GM12878 (cell line): ENCODE results near the gene MRC2. TPM values are rescaled to one million over a fixed set of nuclear protein-coding genes. Genes with fewer than 3 reads are reported as not detected.

Source experiments
- ATAC-seq: fragments of 200-7000 bp; cut with Tn5 transposase; 3 replicates; pipeline ENCODE4 v1.9.1; 2020; ENCODE audit warnings: mild to moderate bottlenecking, moderate library complexity
- BruUV-seq: library from RNA; stranded (reverse); fragments of 400-500 nt; replicated peaks from 2 replicates; lab custom pipeline; 2021; lab: Mats Ljungman, UMichigan
- CTCF ChIA-PET: fragments of 300-600 bp; sonication (Branson Sonifier 250); formaldehyde crosslinking; extraction: SDS; loops from one replicate; lab custom pipeline; 2021; ENCODE audit warnings: inconsistent platforms; lab: Yijun Ruan, JAX
- POLR2A ChIA-PET: fragments of 350-600 bp; formaldehyde crosslinking; extraction: SDS; loops from one replicate; lab custom pipeline; 2021; ENCODE audit warnings: inconsistent platforms; lab: Charles Lee
- RAD21 ChIA-PET: fragments of 300-600 bp; sonication (Branson Sonifier 250); formaldehyde crosslinking; loops from one replicate; lab custom pipeline; 2023; ENCODE audit warnings: antibody characterized with exemption; ENCODE audit not compliant: unreplicated experiment; lab: Charles Lee
- SMC1A ChIA-PET: fragments of 300-600 bp; sonication (Branson Sonifier 250); formaldehyde crosslinking; loops from one replicate; lab custom pipeline; 2023; ENCODE audit not compliant: unreplicated experiment, uncharacterized antibody; lab: Charles Lee
- DNase-seq: peaks from one replicate; pipeline ENCODE4 v3.0.0-alpha.2; 2011; ENCODE audit warnings: low read depth, low spot score
- FAIRE-seq: peaks from 3 replicates; lab custom pipeline; 2011; peaks lifted over from hg19 to GRCh38; lab: Jason Lieb, UNC
- H2AFZ ChIP-seq: 2 replicates; pipeline ENCODE4 v1.6.0; 2011; ENCODE audit warnings: low read depth, low read length, control low read depth; ENCODE audit not compliant: control insufficient read depth
- H3K27ac ChIP-seq: 2 replicates; pipeline ENCODE4 v1.5.1; 2011; ENCODE audit warnings: control low read depth; ENCODE audit not compliant: control insufficient read depth, insufficient read depth
- H3K27me3 ChIP-seq, 2 experiments: replicated peaks in 1 of 2; 2 replicates each; pipeline versions ENCODE4 v1.6.0 to v1.6.1; 2011; ENCODE audit warnings: low read length in 1 of 2; ENCODE audit not compliant: control insufficient read depth in 2 of 2, insufficient read depth in 2 of 2
- H3K36me3 ChIP-seq, 2 experiments: 2 replicates each; pipeline ENCODE4 v1.5.1; 2011; ENCODE audit warnings: low read length in 1 of 2; ENCODE audit not compliant: control insufficient read depth in 2 of 2, insufficient read depth in 2 of 2
- H3K4me1 ChIP-seq: 2 replicates; pipeline ENCODE4 v1.6.1; 2011; ENCODE audit warnings: mild to moderate bottlenecking, low read length, moderate library complexity, mixed read lengths; ENCODE audit not compliant: control insufficient read depth, insufficient read depth
- H3K4me2 ChIP-seq: 2 replicates; pipeline ENCODE4 v1.6.0; 2011; ENCODE audit warnings: control low read depth; ENCODE audit not compliant: control insufficient read depth, insufficient read depth
- H3K4me3 ChIP-seq: fragments of 200-600 bp; sonication (generic); 2 replicates; pipeline ENCODE4 v1.5.1; 2016
- H3K79me2 ChIP-seq: 2 replicates; pipeline ENCODE4 v1.6.0; 2011; ENCODE audit warnings: low read length; ENCODE audit not compliant: control insufficient read depth, insufficient read depth
- H3K9ac ChIP-seq: 2 replicates; pipeline ENCODE4 v1.8.0; 2011; ENCODE audit warnings: low read length, control low read depth, mixed read lengths; ENCODE audit not compliant: control insufficient read depth, insufficient read depth
- H3K9me3 ChIP-seq: replicated peaks from 3 replicates; pipeline ENCODE4 v1.5.1; 2011; ENCODE audit warnings: mild to moderate bottlenecking, low read length; ENCODE audit not compliant: control insufficient read depth, insufficient read depth
- H4K20me1 ChIP-seq: 2 replicates; pipeline ENCODE4 v1.6.0; 2011; ENCODE audit not compliant: control insufficient read depth, insufficient read depth
- EED ChIP-seq: sonication (generic); IDR thresholded peaks from 2 replicates; pipeline ENCODE4 v1.6.1; 2016; ENCODE audit warnings: antibody characterized with exemption, low read depth
- HCFC1 ChIP-seq: fragments of 150-350 bp; IDR thresholded peaks from 2 replicates; pipeline ENCODE4 v1.6.1; 2014; ENCODE audit warnings: low read length
- NR2F1 ChIP-seq: fragments of 450-650 bp; conservative IDR thresholded peaks from 2 replicates; pipeline ENCODE4 v1.6.1; 2017; ENCODE audit warnings: mild to moderate bottlenecking
- POLR2A ChIP-seq: IDR thresholded peaks from 2 replicates; pipeline ENCODE4 v1.6.1; 2011; ENCODE audit warnings: low read depth, mild to moderate bottlenecking, low read length
- SIN3A ChIP-seq: IDR thresholded peaks from 2 replicates; pipeline ENCODE4 v1.6.1; 2012; ENCODE audit warnings: low read depth, low read length, improper control_type of control experiment
- TAF1 ChIP-seq: IDR thresholded peaks from 2 replicates; pipeline ENCODE4 v1.6.1; 2011; ENCODE audit warnings: mild to moderate bottlenecking, low read depth, low read length, borderline replicate concordance
- ZBTB40 ChIP-seq: fragments of 450-650 bp; IDR thresholded peaks from 2 replicates; pipeline ENCODE4 v1.6.1; 2016; ENCODE audit warnings: mild to moderate bottlenecking, moderate library complexity, borderline replicate concordance
- WGBS: methylation state at CpG from one replicate; pipeline ENCODE4 v1.1.6; 2016; ENCODE audit warnings: low lambda C conversion rate; ENCODE audit not compliant: insufficient replicate concordance, insufficient coverage; ENCODE audit errors: missing lambda C conversion rate; 5-methylcytosine and 5-hydroxymethylcytosine counted together
- in situ Hi-C: fragments of 300-500 bp; cut with MboI; formaldehyde crosslinking; loops from 9 replicates; pipeline ENCODE4 v1.14.3; 2018; ENCODE audit warnings: mixed read lengths
- intact Hi-C: fragments of 100-400 bp; cut with micrococcal nuclease; formaldehyde crosslinking; loops from one replicate; pipeline ENCODE4 v1.14.2; 2022; ENCODE audit not compliant: unreplicated experiment
- polyA plus RNA-seq, 11 experiments: library from polyadenylated mRNA; depleted of rRNA in 4 of 11; unstranded in 6 of 11; stranded (reverse) in 5 of 11; fragments of >200 nt; fragmentation: Nextera tagmentation in 4 of 11; fragmentation: Illumina TruSeq in 1 of 11; extraction: Ambion mirVana in 4 of 11; extraction: Trizol in 1 of 11; gene quantifications; 1 replicate in 1 of 11; 2 replicates in 10 of 11; pipeline versions ENCODE4 v1.2.1 to v1.2.3, GENCODE V29; 2011 to 2016; ENCODE audit warnings: inconsistent platforms in 2 of 11, missing spikeins in 2 of 11, low read depth in 1 of 11
- total RNA-seq, 4 experiments: library from RNA; depleted of rRNA in 3 of 4; stranded (reverse); fragments of >200 nt in 3 of 4; fragmentation: Illumina TruSeq in 1 of 4; extraction: Trizol in 1 of 4; gene quantifications; 2 replicates each; pipeline versions ENCODE4 v1.2.1 to v1.2.3, GENCODE V29; 2013 to 2021
- TF ChIP-seq, protein P1 (sequence below): fragments of 450-650 bp; IDR thresholded peaks from 2 replicates; pipeline ENCODE4 v1.6.1; 2017; ENCODE audit warnings: mild to moderate bottlenecking, moderate library complexity

Gene MRC2
- total and polyA plus RNA-seq, 10 of the 15 experiments (the other 5 are each of a cell fraction or from before 2014, with no cell fraction given) = 0.04 to 0.96 (median 0.30) TPM; not detected in 1

DNA sequence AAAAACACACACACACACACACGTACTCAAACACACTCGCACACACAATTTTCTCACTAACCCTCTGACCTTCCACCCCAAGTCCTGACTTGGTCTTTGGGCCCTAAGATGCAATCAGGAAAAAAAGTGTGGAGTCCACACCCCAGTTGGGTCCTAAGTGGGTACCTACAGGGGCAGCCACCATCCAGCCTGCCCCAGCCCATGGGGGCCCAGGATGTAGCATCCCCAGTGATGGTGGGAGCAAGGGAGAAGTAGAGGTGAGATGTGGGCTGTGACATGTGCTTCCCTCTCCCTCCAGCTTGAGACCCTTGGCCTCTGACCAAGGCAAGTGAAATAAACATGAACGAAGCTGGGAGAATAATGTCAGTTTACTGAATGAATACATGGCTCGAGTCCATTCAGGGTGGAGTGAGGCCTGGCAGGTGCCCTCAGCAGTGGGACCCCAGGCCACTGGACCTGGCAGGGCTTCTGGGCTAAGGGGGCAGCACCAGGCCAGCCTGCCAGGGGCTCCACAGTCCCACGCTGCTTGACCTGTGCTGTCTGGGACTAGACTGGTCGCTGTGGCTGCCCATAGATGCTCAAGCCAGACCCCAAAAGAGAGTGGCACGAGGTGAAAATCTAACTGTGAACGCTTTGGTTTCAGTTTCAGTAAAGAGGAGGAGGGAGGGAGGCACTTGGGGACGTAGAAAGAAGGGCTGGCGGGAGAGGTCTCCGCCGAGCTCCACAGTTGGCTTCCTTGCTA lies 73.7 kb downstream of the MRC2 start:
- Histone ChIP-seq H3K27ac (no peak overlapping the region), H4K20me1 (no peaks in the 10 kb centered on the region), H2AFZ (no peak overlapping the region), H3K4me2 (no peak overlapping the region), H3K36me3 (no peaks in the 10 kb centered on the region), H3K9ac (no peak overlapping the region), H3K4me1 (no peaks in the 10 kb centered on the region), H3K9me3 (no peaks in the 10 kb centered on the region), H3K4me3 (no peak overlapping the region), H3K79me2 (no peaks in the 10 kb centered on the region), H3K27me3 (peaks cover 2 to 8% of the 10 kb centered on the region in 2 experiments; a peak in 2 of 4 replicates)
- BruUV-seq = no TSS peak
- TF ChIP-seq TAF1 (no peak), HCFC1 (no peak), NR2F1 (no peak)
- WGBS = 39% methylated on average over 12 of the region's 12 CpGs
- intact Hi-C loops = no loop called here
- no peak for DNase-seq
- ChIA-PET CTCF (interaction anchor here (0.6 to 1.2 kb wide), 2 partner anchors 15 to 758 kb away, joined by 3 to 4 read pairs; no protein-coding TSS in a partner anchor), RAD21 (interaction anchor here (0.6 to 1.4 kb wide), 2 partner anchors 28 to 29 kb away, joined by 3 read pairs; no protein-coding TSS in a partner anchor), SMC1A (no interaction called here), POLR2A (no interaction called here)
- ATAC-seq = no peak
- FAIRE-seq = no peak
- in situ Hi-C loops = no loop called here

- TF ChIP-seq SIN3A = no peak
- no peak for TF ChIP-seq ZBTB40
- TF ChIP-seq EED = no peak
- TF ChIP-seq POLR2A = no peak
- TF ChIP-seq, protein P1, sequence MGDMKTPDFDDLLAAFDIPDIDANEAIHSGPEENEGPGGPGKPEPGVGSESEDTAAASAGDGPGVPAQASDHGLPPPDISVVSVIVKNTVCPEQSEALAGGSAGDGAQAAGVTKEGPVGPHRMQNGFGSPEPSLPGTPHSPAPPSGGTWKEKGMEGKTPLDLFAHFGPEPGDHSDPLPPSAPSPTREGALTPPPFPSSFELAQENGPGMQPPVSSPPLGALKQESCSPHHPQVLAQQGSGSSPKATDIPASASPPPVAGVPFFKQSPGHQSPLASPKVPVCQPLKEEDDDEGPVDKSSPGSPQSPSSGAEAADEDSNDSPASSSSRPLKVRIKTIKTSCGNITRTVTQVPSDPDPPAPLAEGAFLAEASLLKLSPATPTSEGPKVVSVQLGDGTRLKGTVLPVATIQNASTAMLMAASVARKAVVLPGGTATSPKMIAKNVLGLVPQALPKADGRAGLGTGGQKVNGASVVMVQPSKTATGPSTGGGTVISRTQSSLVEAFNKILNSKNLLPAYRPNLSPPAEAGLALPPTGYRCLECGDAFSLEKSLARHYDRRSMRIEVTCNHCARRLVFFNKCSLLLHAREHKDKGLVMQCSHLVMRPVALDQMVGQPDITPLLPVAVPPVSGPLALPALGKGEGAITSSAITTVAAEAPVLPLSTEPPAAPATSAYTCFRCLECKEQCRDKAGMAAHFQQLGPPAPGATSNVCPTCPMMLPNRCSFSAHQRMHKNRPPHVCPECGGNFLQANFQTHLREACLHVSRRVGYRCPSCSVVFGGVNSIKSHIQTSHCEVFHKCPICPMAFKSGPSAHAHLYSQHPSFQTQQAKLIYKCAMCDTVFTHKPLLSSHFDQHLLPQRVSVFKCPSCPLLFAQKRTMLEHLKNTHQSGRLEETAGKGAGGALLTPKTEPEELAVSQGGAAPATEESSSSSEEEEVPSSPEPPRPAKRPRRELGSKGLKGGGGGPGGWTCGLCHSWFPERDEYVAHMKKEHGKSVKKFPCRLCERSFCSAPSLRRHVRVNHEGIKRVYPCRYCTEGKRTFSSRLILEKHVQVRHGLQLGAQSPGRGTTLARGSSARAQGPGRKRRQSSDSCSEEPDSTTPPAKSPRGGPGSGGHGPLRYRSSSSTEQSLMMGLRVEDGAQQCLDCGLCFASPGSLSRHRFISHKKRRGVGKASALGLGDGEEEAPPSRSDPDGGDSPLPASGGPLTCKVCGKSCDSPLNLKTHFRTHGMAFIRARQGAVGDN = no peak
- CTCF ChIA-PET = interaction anchor here (0.6 to 1.2 kb wide), 2 partner anchors 15 to 758 kb away, joined by 3 to 4 read pairs; no protein-coding TSS in a partner anchor
- RAD21 ChIA-PET = no interaction called here
Measured at GRCh38 chr17:62701706-62702085, 74.2 kb downstream of the MRC2 start.

More at GRCh38 chr17:62701706-62702085, 74.2 kb downstream of the MRC2 start:
- intact Hi-C loops (no loop called here), in situ Hi-C loops (no loop called here)
- no peak for DNase-seq
- WGBS = 31% methylated on average over 8 of the region's 8 CpGs
- no peak overlapping the region for H3K27ac ChIP-seq
- no peak overlapping the region for H3K4me2 ChIP-seq
- H3K4me3 ChIP-seq = no peak overlapping the region
- no peaks in the 10 kb centered on the region for H3K4me1 ChIP-seq
- H3K79me2 ChIP-seq = no peaks in the 10 kb centered on the region
- SMC1A ChIA-PET = no interaction called here
- peaks cover 2 to 8% of the 10 kb centered on the region in 2 experiments; a peak in 2 of 4 replicates for H3K27me3 ChIP-seq
- no peaks in the 10 kb centered on the region for H3K9me3 ChIP-seq
- no peak overlapping the region for H2AFZ ChIP-seq
- no TSS peak for BruUV-seq
- no peak overlapping the region for H3K9ac ChIP-seq
- no peak for ATAC-seq
- H4K20me1 ChIP-seq = no peaks in the 10 kb centered on the region
- no peaks in the 10 kb centered on the region for H3K36me3 ChIP-seq
- no peak for FAIRE-seq
- POLR2A ChIA-PET = no interaction called here
